Lower leg skin (tissue), 3 donors: ENCODE results near the gene TNFRSF19.

Source experiments
- POLR2A ChIP-seq, 2 donors: fragments of 450-650 bp; IDR thresholded peaks; one replicate each; pipeline ENCODE4 v1.6.1; 2016 to 2017; ENCODE audit warnings: antibody characterized with exemption in 2 of 2, mild to moderate bottlenecking in 1 of 2, moderate library complexity in 1 of 2
- TF ChIP-seq, protein P1 (sequence below), 3 donors: fragments of 450-650 bp; IDR thresholded peaks; one replicate each; pipeline ENCODE4 v1.5.1; 2016; ENCODE audit warnings: antibody characterized with exemption in 3 of 3, mild to moderate bottlenecking in 3 of 3, moderate library complexity in 2 of 3

DNA sequence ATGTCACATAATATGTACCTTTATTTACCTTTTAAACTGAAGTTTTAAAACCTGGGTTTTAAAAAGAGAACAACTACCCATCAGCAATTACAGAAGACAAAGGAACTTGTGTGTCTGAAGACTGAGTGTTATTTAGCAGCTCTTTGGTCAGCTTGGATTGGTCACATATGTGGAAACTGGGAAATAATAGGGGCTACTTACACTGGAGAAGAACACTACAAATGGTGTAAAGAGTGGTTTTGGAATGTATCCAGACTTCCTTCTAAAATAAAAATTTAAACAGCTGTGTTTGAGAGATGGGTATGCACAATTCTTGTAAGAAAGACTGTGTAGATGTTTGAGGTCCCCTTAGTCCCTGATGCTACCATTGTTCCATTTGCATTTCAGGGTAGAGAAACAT is 13.3 kb downstream of the TNFRSF19 start:
- TF ChIP-seq POLR2A (IDR thresholded peaks at IDR 0.05) = no peak
- TF ChIP-seq, protein P1, sequence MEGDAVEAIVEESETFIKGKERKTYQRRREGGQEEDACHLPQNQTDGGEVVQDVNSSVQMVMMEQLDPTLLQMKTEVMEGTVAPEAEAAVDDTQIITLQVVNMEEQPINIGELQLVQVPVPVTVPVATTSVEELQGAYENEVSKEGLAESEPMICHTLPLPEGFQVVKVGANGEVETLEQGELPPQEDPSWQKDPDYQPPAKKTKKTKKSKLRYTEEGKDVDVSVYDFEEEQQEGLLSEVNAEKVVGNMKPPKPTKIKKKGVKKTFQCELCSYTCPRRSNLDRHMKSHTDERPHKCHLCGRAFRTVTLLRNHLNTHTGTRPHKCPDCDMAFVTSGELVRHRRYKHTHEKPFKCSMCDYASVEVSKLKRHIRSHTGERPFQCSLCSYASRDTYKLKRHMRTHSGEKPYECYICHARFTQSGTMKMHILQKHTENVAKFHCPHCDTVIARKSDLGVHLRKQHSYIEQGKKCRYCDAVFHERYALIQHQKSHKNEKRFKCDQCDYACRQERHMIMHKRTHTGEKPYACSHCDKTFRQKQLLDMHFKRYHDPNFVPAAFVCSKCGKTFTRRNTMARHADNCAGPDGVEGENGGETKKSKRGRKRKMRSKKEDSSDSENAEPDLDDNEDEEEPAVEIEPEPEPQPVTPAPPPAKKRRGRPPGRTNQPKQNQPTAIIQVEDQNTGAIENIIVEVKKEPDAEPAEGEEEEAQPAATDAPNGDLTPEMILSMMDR (IDR thresholded peaks at IDR 0.05) = no peak
